Suprapubic skin (tissue), 4 donors: ENCODE measurements around the gene MAP2K7. TPM values are rescaled to one million over a fixed set of nuclear protein-coding genes. Genes with fewer than 3 reads are reported as not detected.

Source experiments
- DNase-seq, 2 donors: peaks; one replicate each; pipeline ENCODE4 v3.0.0-alpha.2; 2019; ENCODE audit warnings: low spot score in 2 of 2
- H3K27ac ChIP-seq: fragments of 200-600 bp; sonication (generic); one replicate; pipeline ENCODE4 v1.5.1; 2019
- H3K27me3 ChIP-seq: fragments of 200-600 bp; sonication (generic); one replicate; pipeline ENCODE4 v1.5.1; 2019
- H3K36me3 ChIP-seq: fragments of 200-600 bp; sonication (generic); one replicate; pipeline ENCODE4 v1.5.1; 2019
- H3K4me1 ChIP-seq: fragments of 200-600 bp; sonication (generic); one replicate; pipeline ENCODE4 v1.5.1; 2019
- H3K4me3 ChIP-seq: fragments of 200-600 bp; sonication (generic); one replicate; pipeline ENCODE4 v1.5.1; 2019; ENCODE audit warnings: mild to moderate bottlenecking
- H3K9me3 ChIP-seq: fragments of 200-600 bp; sonication (generic); one replicate; pipeline ENCODE4 v1.5.1; 2019
- EP300 ChIP-seq: sonication (generic); formaldehyde crosslinking; IDR thresholded peaks from one replicate; pipeline ENCODE4 v1.6.1; 2017; ENCODE audit warnings: antibody characterized with exemption
- POLR2A ChIP-seq, 2 donors: fragments of 450-650 bp; IDR thresholded peaks; one replicate each; pipeline ENCODE4 v1.6.1; 2017; ENCODE audit warnings: antibody characterized with exemption in 2 of 2, mild to moderate bottlenecking in 2 of 2, moderate library complexity in 2 of 2
- POLR2AphosphoS5 ChIP-seq, 3 donors: sonication (generic); formaldehyde crosslinking; IDR thresholded peaks; one replicate each; pipeline ENCODE4 v1.6.1; 2017; ENCODE audit warnings: antibody characterized with exemption in 3 of 3
- WGBS: methylation state at CpG from one replicate; pipeline ENCODE4 v1.1.5; 2018; 5-methylcytosine and 5-hydroxymethylcytosine counted together
- total RNA-seq, 4 donors: library from RNA; depleted of rRNA; stranded (reverse); fragments of >200 nt; gene quantifications; one replicate each; pipeline ENCODE4 v1.1.0, GENCODE V29; 2016
- TF ChIP-seq, protein P1 (sequence below), 2 donors: fragments of 200-600 bp in 1 of 2; fragments of 450-650 bp in 1 of 2; sonication (generic) in 1 of 2; IDR thresholded peaks; one replicate each; pipeline ENCODE4 v1.5.1; 2016 to 2019; ENCODE audit warnings: antibody characterized with exemption in 2 of 2, mild to moderate bottlenecking in 1 of 2, moderate library complexity in 1 of 2

MAP2K7 gene
- total RNA-seq, 4 donors from 2014 or later: 25.1 to 52.4 (median 29.3) TPM

DNA sequence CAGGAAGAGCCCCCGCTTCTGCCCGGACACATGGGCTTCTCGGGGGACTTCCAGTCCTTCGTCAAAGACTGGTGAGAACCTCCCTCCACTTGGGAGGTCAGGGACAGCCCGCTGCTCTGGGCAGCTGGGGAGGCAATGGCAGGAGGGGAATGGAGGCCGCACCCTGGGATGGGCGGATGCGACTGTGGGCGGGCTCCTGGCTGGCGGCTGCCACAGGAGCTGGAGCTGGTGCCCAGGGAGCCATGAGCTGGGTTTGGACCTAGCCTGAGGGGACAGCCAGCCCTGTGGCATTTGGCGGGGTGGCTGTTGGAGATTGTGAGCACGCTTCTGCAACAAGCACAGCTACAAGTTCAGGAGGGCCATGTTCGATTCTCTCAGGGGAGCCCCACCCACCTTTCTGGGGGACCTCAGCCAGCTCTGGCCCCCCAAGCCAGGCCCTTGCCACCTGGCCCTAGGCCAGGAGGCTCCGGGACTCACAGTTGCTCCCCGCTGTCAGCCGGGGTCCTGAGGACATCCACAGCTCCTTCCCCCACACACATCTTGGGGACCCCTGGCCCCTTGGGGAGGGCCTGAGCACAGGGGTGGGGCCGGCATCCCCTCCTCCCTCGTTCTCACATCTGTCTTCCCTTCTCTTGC, 7.9 kb downstream of the MAP2K7 start:
- no peak overlapping the region for H3K27ac ChIP-seq
- H3K4me1 ChIP-seq: peaks cover 42% of the 10 kb centered on the region
- H3K36me3 ChIP-seq: peaks cover 46% of the 10 kb centered on the region
- H3K9me3 ChIP-seq: no peaks in the 10 kb centered on the region
- TF ChIP-seq POLR2AphosphoS5 (IDR thresholded peaks at IDR 0.05) (no peak), POLR2A (IDR thresholded peaks at IDR 0.05) (no peak), EP300 (no peak)
- TF ChIP-seq, protein P1, sequence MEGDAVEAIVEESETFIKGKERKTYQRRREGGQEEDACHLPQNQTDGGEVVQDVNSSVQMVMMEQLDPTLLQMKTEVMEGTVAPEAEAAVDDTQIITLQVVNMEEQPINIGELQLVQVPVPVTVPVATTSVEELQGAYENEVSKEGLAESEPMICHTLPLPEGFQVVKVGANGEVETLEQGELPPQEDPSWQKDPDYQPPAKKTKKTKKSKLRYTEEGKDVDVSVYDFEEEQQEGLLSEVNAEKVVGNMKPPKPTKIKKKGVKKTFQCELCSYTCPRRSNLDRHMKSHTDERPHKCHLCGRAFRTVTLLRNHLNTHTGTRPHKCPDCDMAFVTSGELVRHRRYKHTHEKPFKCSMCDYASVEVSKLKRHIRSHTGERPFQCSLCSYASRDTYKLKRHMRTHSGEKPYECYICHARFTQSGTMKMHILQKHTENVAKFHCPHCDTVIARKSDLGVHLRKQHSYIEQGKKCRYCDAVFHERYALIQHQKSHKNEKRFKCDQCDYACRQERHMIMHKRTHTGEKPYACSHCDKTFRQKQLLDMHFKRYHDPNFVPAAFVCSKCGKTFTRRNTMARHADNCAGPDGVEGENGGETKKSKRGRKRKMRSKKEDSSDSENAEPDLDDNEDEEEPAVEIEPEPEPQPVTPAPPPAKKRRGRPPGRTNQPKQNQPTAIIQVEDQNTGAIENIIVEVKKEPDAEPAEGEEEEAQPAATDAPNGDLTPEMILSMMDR (IDR thresholded peaks at IDR 0.05): no peak
- no peak overlapping the region for H3K4me3 ChIP-seq
- DNase-seq: peak in 1 of 2 donors; percentile 58
- WGBS: 90% methylated on average over 2 of the region's 18 CpGs
- peaks cover 25% of the 10 kb centered on the region for H3K27me3 ChIP-seq

DNA sequence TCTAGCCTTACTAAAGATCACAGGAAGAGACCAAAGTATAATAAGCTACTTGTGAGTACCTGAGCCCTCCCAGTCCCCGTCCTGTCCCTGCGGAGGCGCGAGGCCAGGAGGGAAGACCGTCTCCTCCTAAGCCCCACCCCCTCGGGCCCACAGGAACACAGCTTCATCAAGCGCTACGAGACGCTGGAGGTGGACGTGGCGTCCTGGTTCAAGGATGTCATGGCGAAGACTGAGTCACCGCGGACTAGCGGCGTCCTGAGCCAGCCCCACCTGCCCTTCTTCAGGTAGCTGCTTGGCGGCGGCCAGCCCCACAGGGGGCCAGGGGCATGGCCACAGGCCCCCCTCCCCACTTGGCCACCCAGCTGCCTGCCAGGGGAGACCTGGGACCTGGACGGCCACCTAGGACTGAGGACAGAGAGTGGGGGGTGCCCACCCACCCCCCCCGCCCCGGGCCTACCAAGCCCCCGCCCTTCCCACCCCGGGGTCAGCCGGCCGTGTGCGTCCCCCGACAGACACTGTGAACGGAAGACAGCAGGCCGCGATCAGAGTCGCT, 8.5 kb downstream of the MAP2K7 start:
- Histone ChIP-seq H3K36me3 (peaks cover 46% of the 10 kb centered on the region), H3K9me3 (no peaks in the 10 kb centered on the region), H3K27me3 (peaks cover 31% of the 10 kb centered on the region), H3K4me3 (no peak overlapping the region), H3K4me1 (peaks cover 42% of the 10 kb centered on the region), H3K27ac (no peak overlapping the region)
- no peak for TF ChIP-seq EP300
- TF ChIP-seq, protein P1 (IDR thresholded peaks at IDR 0.05): no peak
- TF ChIP-seq POLR2AphosphoS5 (IDR thresholded peaks at IDR 0.05): no peak
- TF ChIP-seq POLR2A (IDR thresholded peaks at IDR 0.05): no peak
- 92% methylated on average over 16 of the region's 31 CpGs for WGBS
- no peak for DNase-seq

DNA sequence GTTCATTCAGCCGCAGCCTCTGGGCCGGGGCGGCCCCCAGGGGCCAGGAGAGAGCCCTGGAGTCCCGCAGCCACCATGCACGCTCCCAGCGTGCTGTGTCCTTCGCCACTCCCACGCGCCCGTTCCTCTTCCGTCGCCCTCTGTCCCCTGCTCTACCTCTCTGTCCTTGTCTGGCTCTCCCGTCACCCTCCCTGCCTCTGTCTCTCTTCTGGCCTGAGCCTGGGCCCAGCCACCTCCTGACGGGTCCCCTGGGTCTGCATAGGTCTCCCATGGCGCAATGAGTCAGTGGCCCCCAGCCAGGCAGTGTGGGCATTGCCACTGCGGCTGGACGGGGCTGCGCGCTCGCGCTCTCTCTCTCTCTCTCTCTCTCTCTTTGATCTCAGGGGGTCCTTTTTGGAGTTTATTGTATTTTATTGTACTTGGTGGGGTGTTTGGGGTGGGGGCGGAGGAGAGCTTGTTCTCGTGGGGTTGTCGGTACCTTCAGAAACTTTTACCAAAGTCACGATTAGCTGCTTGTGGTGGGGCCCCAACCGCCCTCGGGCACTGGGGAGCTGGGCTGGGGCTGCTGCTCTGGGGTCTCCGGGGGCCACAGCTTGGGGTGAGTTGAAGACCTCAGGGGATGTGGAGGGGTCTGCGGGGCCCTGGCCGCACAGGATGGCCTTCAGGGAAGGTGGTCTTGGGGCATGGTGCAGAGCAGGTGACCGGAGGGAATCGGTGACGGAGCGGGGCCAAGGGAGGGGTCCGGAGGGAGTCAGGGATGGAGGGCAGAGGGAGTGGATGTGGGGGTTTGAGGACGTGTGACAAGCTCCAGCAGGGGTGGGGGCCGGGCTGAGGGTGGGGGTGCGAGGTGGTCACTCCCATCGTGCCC, 9.3 kb downstream of the MAP2K7 start:
- DNase-seq: no peak

DNA sequence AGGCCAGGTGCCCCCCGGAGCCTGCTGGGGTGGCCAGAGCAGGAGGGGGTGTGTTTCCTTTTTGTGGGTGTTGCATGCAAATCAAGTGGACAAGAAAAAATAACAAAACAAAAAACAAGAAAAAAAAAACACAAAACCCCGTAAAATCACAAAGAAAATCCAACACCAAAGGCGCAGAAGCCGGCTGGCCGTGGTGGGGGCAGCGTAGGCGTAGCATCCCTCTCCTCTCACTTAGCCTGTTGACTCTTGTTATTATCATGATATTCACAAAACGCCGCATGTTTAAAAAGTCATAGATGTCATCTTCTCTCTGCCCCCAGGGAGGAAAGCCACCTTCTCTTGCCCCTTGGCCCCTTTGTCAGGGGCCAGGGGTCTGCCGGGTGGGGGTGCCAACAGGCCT, 10.0 kb downstream of the MAP2K7 start:
- H3K36me3 ChIP-seq: peaks cover 46% of the 10 kb centered on the region
- 84% methylated on average over 10 of the region's 10 CpGs for WGBS
- DNase-seq: no peak

More for the DNA sequence above, 9.3 kb downstream of the MAP2K7 start:
- H3K27me3 ChIP-seq: peaks cover 38% of the 10 kb centered on the region
- no peaks in the 10 kb centered on the region for H3K9me3 ChIP-seq
- H3K4me1 ChIP-seq: peaks cover 42% of the 10 kb centered on the region
- TF ChIP-seq POLR2AphosphoS5 (IDR thresholded peaks at IDR 0.05): no peak
- no peak for TF ChIP-seq POLR2A (IDR thresholded peaks at IDR 0.05)
- TF ChIP-seq EP300: no peak
- TF ChIP-seq, protein P1 (IDR thresholded peaks at IDR 0.05): no peak
- H3K36me3 ChIP-seq: peaks cover 46% of the 10 kb centered on the region
- H3K27ac ChIP-seq: no peak overlapping the region
- H3K4me3 ChIP-seq: no peak overlapping the region
- 98% methylated on average over 34 of the region's 39 CpGs for WGBS

More for the DNA sequence above, 10.0 kb downstream of the MAP2K7 start:
- no peaks in the 10 kb centered on the region for H3K9me3 ChIP-seq
- peaks cover 49% of the 10 kb centered on the region for H3K4me1 ChIP-seq
- TF ChIP-seq POLR2A (IDR thresholded peaks at IDR 0.05) (no peak), POLR2AphosphoS5 (IDR thresholded peaks at IDR 0.05) (no peak), EP300 (no peak)
- TF ChIP-seq, protein P1 (IDR thresholded peaks at IDR 0.05): no peak
- no peak overlapping the region for H3K4me3 ChIP-seq
- no peak overlapping the region for H3K27ac ChIP-seq
- H3K27me3 ChIP-seq: peaks cover 44% of the 10 kb centered on the region
